NCI-H1417 treated with DMSO at 0.1 percent for 48 hours (cell line): ENCODE measurements around the gene VTI1A.
A peak's percentile ranks its signal among the peaks of the same experiment; 100 is the strongest.
"Not testable (repeated sequence)": the region's sequence is repeated elsewhere in the genome, so short reads cannot be mapped to it uniquely, and the experiment has no call there.

Experiments
- DNase-seq: peaks from one replicate; lab custom pipeline; 2025; lab: John Stamatoyannopoulos, UW

VTI1A gene

DNA sequence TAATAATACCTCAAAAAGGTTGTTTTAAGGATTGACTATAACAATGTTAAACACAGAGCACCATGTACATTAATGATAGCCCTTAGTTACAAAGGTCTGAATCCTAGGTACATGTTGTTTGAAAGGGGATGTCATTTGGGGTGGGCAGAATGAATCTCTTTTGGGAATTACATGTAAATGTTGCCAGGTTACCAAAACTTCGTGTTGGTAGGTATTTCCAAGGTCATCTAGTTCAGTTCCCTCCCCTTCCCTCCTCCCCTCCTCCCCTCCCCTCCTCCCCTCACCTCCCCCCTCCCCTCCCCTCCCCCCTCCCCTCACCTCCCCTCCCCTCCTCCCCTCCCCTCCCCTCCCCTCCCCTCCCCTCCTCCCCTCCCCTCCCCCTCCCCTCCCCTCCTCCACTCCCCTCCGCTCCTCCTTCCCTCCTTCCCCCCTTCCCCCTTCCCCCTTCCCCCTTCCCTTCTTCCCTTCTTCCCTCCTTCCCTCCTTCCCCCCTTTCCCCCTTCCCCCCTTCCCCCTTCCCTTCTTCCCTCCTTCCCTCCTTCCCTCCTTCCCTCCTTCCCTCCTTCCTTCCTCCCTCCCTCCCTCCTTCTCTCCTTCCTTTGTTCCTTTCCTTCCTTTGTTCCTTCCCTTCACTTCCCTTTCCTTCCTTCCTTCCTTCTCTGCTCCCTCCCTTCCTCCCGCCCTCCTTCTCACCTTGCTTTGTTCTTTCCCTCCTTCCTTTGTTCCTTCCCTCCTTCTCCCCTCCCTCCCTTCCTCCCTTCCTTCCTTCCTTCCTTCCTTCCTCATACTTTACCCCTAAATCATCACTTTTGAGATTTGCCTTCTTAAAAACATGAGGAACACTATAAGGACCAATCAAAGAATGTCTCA, 8.1 kb downstream of the VTI1A start:
- DNase-seq: no peak

DNA sequence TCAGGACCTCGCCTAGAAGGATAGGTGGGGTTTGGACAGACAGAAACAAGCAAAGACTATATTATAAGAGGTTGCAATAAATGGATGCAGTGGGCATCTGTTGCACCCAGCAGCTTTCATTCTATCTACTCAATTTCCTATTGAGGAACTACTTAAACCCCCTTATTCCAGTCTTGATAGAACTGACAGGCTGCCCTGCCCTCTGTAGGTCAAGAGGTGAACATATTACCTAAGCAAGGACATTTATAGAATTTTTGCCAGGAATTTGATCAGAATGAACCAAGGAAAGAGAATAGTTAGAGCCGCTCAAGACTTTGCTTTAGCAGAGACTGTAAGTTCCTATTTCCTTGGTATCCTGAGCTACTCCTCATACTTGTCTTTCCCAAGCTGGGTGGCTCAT, 9.5 kb downstream of the VTI1A start:
- DNase-seq: no peak

DNA sequence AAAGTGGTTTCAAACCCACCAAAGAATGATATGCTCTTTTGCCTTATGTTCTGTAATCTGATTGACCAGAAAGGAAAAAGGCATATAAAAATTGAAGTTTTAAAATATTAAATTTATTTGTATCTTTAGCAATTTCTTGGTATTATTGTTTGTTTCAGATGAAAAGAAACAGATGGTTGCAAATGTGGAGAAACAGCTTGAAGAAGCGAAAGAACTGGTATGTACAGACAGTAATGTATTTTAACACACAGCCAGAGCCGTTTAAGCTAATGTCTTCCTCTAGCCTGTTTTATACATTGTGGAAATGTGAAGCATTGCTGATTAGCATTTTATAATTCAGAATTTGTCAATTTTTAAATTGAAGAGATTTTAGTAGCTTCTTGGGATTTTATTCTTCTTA, 13.4 kb downstream of the VTI1A start:
- DNase-seq: no peak

DNA sequence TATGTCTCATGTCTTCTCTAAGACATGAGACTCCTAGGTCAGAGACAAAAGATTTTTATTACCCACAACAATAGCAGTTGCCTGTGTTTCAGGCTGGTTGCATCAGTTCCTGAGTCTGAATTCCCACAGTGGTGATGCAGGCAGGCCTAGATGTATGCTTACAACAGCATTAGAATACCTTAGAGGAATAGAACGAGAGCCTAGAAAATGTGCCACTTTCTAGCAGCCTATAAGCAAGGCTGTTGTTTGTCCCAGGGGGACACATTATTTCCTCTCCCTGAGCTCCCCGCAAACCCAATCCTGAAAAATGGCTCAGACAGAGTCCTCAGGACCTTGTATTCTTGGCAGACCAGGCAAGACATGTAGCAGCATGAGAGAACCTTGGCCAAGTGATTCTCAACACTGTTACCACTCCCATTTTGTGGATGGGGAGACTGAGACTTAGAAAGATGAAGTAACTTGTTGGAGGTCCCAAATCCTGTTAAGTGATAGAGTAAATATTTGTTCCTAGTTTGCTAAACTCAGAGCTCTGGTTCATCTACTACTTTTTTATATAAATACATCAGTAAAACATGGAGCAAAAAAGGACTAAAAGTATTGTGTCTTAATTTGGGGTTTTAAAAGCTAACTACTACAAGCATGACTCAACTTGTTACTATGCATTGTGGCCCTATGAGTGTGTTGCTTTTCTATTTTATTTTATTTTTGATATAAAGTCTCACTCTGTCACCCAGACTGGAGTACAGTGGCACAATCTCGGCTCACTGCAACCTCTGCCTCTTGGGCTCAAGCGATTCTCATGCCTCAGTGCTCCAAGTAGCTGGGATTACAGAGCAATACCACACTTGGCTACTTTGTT, 14.2 kb downstream of the VTI1A start:
- DNase-seq: no peak

DNA sequence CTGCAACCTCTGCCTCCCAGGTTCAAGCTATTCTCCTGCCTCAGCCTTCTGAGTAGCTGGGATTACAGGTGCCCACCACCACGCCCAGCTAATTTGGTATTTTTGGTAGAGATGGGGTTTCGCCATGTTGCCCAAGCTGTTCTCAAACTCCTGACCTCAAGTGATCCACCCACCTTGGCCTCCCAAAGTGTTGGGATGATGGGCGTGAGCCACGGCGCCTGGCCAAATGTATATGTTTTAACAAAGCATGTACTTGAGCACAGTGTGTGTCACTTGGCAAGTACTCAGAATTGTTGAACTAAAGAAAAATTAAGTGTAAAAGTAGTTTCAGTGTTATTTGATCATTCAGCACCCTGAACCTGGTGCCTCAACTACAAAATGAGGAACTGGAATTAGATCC, 17.1 kb downstream of the VTI1A start:
- DNase-seq: not testable (repeated sequence)

DNA sequence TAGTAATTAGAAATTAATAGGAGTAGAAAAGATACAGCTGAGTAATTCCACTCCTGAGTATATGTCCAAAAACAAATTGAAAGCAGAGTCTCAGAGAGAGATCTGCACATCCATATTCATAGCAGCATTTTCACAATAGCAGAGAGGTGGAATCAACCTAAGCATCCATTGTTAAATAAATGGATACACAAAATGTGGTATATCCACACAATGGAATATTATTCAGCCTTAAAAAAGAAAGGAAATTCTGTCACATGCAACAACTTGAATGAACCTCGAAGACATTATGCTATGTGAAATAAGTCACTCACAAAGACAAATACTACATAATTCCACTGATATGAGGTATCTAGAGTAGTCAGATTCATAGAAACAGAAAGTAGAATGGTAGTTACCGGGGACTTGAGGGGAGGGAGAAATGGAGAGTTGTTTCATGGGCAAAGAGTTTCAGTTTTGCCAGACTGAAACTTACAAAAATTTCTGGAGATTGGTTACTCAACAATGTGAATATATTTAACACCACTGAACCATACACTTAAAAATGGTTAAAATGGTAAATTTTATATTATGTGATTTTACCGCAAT, 18.4 kb downstream of the VTI1A start:
- no peak for DNase-seq

DNA sequence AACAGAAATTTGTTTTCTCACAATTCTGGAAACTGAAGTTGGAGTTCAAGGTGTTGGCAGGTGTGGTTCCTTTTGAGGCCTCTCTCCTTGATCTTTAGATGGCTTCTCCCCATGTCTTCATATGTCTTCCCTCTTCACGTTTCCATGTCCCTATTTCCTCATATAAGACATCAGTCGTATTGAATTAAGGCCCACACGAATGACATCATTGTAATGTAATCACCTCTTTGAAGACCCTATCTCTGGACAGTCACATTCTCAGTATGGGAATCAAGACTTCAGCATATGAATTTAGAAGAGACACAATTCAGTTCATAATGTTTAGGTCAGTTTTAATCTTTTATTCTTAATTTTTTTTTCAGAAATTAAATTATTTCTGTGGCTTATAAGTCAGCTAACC, 19.8 kb downstream of the VTI1A start:
- no peak for DNase-seq

DNA sequence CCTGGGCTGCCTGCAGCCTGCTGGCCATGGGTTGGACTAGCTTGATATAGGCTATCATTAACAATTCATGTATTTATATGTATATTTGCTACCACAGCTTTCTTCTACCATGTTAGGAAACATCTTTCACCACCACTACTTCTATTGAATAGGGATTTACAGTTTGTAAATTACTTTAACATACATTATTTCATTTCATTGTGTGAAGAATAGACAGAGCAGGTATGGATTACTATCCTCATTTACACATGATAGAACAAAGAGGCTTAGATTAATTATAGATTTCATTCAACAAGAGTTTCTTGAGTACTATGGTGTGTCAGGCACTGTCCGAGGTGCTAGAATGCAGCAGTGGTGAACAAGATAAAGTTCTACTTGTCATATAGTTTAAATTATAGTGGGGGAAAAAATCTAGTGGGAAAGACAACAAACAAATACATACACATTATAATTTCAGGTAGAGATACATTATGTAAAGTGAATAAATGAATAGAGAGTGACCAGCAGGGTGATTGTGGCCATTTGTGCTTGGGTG, 20.6 kb downstream of the VTI1A start:
- DNase-seq: no peak

DNA sequence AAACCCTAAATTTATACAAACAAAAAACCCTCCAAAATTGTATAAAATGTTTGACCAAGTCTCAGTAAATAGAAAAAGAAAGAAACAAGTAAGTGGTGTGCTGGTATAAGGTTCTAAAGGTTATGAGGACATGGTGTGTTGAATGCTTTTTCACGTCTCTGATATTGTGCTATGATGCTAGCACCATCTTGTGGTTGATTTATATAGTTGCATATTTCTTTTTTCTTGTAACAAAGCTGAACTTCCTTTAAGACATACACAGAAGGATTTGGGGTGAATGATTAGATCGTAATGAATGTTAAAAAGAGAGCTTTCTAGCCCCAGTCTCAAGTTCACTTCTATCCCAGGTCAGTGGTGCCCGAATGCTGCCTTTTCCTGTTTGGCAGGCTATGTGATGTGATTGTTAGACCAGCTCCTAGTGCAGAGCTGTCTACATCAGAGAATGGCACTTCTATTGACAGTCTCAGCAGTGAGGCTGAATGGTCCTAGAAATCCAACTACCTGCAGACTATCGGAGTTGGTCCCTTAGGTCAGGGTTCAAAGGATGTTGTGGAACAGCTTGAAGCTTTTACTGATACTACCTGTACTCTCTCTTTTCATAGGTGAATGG, 25.0 kb downstream of the VTI1A start:
- DNase-seq: no peak

DNA sequence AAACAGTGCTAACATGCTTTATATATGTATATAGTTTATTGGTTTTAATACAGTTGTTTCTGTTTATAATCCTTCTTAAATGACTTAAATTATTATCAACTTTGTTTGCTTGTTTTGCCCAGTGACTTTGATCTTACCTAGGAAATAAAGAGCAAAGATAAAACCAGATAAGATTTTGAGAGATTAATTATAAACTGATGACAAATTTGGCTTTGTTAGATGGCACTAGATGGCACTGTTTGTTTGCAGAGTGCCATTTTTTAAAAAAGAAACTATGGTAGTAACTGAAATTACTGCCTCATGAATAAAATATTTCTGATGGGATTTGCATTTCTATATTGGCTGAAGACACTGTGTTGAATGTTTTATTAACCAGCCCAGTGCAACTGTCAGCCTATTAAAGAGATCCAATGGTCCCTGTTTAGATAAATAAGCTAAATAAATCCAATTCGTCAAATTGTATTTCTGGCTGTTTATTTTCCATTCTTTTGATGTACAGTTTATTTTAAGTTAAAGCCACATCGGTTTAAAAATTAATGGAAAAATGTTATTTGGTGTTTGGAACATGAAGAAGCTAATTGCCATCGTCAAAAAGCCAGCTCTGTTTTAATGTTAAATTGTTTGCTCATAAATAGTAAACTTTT, 28.7 kb downstream of the VTI1A start:
- DNase-seq: no peak

DNA sequence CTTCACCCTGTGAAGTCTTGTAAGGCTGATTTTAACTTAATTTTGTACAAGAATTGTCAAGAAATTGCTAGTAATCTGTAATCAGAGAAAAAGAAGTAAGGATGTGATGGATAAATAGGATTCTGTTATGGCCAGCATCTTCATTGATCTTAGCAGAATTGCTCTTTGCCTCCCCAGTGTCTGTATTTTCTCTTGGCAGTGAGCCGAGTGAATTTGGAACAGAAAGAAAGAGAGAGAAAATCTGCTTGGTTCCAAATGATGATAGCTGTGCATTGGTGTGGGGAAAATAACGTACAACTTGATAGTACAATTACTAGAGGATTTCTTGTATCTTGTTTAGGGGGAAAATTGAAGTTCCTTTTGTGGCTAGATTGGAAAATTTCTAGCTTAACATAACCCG, 34.6 kb downstream of the VTI1A start:
- DNase-seq: no peak

DNA sequence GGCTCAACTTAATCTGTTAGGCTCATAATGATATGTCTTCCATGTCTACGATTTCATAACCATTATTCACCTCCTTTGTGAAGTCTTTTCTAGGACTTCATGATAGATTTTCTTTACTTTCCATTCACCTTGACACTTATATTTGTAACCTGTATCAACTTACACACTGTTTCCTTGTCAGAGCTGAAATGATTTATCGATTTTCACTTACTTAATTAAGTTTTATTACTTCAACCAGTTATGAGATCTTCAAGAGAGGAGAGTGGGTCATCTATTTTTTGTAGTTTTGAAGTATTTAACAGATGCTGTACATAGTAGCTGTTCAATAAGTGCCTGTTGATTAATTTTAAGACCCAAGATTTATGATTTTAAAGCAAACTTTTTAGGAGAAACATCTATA, 37.4 kb downstream of the VTI1A start:
- no peak for DNase-seq

DNA sequence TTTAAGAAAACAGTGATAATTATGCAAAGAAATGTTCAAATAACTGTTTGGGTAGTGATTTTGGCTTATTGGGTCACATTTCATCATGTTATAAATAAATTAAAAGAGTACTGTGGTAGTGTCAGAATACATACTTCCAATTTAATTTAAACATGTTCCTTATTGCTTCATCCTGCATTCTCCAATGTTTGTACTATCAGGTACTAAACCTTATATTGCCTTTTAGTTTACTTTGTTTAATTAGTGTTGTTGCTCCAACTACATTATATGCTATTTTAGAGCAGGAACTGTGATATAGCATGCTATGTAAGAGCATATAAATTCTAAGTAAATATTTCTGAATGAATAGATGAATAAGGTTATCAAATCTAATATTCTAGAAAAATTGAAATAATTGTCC, 40.9 kb downstream of the VTI1A start:
- DNase-seq: no peak

DNA sequence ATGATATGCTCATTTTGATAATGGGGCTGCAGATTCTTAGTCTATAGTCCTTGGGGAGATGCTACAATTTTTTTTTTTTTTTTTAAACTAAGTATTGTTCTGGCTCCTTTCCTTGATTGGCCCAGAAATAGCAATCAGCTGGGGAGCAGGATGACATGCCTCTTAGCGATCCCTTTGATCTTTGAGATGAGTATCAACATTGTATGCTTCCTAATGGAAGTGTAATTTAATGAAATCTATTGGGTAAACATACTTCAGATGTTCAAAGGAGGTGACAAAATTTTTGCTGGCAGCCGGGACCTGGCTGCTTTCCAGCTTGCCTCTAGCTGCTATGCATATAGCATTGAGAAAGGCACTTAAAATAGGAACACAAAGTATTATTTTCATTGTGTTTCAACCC, 43.5 kb downstream of the VTI1A start:
- peak; percentile 54 for DNase-seq

DNA sequence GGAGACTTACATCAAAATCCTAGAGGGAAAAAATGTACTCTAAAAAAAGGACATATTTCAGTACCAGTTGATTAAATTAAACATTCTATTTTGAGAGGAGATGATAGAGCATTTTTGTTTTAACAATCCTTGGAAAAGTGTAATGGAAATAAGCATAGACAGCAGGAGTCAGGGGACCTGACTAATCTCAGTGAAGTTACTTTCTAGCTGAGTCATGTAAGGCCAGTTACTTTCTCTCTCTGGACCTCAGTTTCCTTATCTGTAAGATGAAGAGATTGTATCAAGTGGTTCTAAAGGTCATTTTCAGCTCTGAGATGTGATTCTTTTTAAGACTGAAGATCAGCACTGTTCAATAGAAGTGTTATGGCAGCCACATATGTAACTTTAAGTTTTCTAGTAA, 44.1 kb downstream of the VTI1A start:
- DNase-seq: no peak

DNA sequence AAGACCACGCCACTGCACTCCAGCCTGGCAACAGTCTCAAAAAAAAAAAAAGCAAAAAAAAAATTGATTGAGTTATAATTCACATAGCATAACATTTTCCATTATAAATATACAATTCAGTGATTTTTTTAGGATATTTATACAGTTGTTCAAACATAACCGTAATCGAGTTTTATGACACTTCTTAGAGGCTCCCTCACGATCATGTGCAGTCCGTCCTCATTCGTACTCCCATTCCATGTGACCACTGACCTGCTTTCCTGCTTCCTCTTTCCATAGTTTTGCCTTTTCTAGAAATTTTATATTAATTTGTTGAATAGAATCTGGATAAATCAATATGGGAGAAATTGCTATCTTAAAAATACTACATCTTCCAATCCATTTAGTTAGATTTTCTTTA, 45.7 kb downstream of the VTI1A start:
- no peak for DNase-seq

DNA sequence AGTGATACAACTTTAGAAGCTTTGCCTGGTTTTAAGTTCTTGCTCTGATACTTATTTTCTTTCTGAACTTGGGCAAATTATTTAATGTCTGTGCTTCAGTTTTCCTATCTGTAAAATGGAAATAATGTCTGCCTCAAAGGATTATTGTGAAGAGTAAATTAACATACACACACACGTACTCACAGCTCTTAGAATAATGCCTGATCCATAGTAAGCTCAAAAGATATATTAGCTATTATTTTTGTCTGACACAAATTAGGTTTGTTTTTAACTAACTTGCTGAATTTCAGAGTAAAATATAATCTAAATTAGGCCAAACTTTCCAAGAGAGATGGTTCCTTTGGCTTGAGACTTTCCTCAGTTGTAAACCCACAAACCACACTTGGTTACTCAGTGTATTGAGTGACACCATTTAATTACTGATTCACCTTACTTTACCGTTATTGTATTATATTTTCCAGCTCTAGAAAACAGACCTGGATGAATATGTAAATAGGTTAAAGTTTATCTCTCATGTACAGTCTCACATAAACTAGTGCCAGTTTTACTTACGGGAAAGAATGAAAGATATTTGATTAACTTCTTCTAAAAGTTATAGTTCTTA, 50.4 kb downstream of the VTI1A start:
- DNase-seq: no peak

DNA sequence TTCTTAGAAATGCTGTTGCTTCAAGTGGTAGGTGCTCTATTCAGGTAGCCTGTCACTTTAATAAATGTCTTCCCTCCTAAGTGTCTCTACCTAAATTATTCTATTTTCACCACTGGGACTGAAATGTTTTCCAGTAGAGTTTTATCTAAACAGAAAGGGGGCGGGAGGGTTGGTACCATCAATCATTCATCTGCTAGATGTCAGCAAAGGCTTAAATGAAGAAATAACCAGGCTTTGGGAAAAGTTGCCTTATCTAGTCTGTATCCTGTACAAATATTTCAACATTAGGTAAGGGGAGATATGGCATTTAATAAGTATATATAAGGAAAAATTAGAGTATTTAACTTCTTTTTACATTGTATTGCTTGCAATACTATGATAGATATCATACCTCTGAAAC, 51.8 kb downstream of the VTI1A start:
- no peak for DNase-seq

DNA sequence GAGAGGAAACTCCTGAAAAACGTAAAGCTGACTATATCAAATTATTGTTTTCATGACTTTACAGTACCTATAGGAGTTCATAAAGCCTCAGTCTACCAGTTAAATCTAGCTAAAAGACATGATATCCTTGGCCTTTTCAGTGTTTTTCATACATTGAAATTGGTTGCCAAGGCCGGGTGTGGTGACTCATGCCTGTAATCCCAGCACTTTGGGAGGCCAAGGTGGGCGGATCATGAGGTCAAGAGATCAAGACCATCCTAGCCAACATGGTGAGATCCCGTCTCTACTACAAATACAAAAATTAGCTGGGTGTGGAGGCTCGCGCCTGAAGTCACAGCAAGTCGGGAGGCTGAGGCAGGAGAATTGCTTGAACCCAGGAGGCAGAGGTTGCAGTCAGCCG, 53.0 kb downstream of the VTI1A start:
- not testable (repeated sequence) for DNase-seq

DNA sequence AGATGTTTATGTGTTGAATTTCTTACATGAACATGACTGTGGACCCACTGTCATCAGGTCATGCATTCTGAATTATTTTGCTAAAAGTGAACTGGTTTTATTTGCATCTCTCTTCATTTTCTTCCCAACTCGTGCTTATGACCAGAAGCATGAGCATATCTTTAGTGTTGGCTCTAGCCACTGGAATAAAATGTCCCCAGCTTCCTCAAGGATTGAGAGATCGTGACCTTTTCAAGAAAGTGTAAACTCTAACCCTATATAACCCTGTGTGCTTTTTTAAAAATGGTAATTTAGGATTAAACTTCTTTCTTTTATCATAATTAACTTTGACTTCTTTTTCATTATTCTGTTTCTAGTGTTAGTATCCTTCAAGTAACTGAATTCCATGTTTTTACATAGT, 55.5 kb downstream of the VTI1A start:
- DNase-seq: no peak

DNA sequence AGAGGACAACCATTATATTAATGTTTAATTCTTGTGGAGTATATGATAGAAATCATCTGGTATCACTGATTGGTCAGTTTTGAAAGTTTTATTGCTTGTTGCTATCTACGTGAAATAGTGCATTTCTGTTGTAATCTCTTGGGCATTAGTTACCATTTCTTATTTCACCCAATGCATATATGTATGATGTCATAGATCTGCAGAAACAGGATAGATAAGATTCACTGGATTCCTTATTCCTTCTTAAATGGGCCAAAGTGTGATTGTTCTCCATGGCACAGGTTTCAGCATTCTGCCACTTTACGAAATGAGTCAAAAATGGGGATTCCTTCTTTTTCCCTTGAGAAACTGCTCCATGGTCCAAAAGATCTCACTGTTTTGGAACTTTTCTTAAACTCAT, 56.6 kb downstream of the VTI1A start:
- DNase-seq: no peak
